Measurements from ENCODE around the gene S100PBP.

- TF ChIP-seq CTCF (IDR thresholded peaks at IDR 0.05) (no peak), POLR2A (IDR thresholded peaks at IDR 0.05) (no peak)
Measured at GRCh38 chr1:32831878-32832277, 14.4 kb downstream of the S100PBP start.
